Activated T-helper 1 cell treated with Interleukin-2 at 50 U/mL for 16 hours (primary cell): Measurements from ENCODE around the gene CATSPER1.
"Not testable (repeated sequence)": the region's sequence is repeated elsewhere in the genome, so short reads cannot be mapped to it uniquely, and the experiment has no call there.

Source experiments
- DNase-seq: peaks from one replicate; pipeline ENCODE4 v3.0.0-alpha.2; 2020; ENCODE audit warnings: low read depth

CATSPER1 gene

GRCh38 chr11:66020618-66021357, 5.5 kb downstream of the CATSPER1 start:
- no peak for DNase-seq

- DNase-seq = no peak
These were observed 6.1 kb downstream of the CATSPER1 start for GRCh38 chr11:66020212-66020611.

GRCh38 chr11:66017321-66017720, 9.0 kb downstream of the CATSPER1 start:
- DNase-seq = no peak

GRCh38 chr11:66016793-66017177, 9.5 kb downstream of the CATSPER1 start:
- DNase-seq = no peak

- DNase-seq = no peak
These were observed 10.1 kb downstream of the CATSPER1 start for GRCh38 chr11:66015936-66016792.

GRCh38 chr11:66015454-66015881, 10.8 kb downstream of the CATSPER1 start:
- no peak for DNase-seq

- no peak for DNase-seq
These were observed 11.3 kb downstream of the CATSPER1 start for GRCh38 chr11:66014804-66015453.

- DNase-seq = no peak
These were observed 12.5 kb downstream of the CATSPER1 start for GRCh38 chr11:66013762-66014100.

- DNase-seq = no peak
These were observed 13.1 kb downstream of the CATSPER1 start for GRCh38 chr11:66012946-66013761.

GRCh38 chr11:66012371-66012945, 13.8 kb downstream of the CATSPER1 start:
- DNase-seq = no peak

GRCh38 chr11:66011785-66012303, 14.4 kb downstream of the CATSPER1 start, which contains the start of gene CST6:
Gene CST6, plus strand, starts transcription at chr11:66012008. Its CDS starts 37 bp downstream, at chr11:66012045.
- DNase-seq = no peak

GRCh38 chr11:66011239-66011784, 15.0 kb downstream of the CATSPER1 start:
- no peak for DNase-seq

- DNase-seq = not testable (repeated sequence)
These were observed 16.2 kb downstream of the CATSPER1 start for GRCh38 chr11:66010036-66010435.

GRCh38 chr11:66008468-66009101, 17.7 kb downstream of the CATSPER1 start:
- DNase-seq = no peak

- no peak for DNase-seq
These were observed 18.2 kb downstream of the CATSPER1 start for GRCh38 chr11:66008095-66008467.

GRCh38 chr11:66007201-66007634, 19.1 kb downstream of the CATSPER1 start:
- no peak for DNase-seq

GRCh38 chr11:66006891-66007176, 19.4 kb downstream of the CATSPER1 start:
- no peak for DNase-seq

- no peak for DNase-seq
These were observed 20.0 kb downstream of the CATSPER1 start for GRCh38 chr11:66006134-66006890.

- no peak for DNase-seq
These were observed 22.1 kb downstream of the CATSPER1 start for GRCh38 chr11:66004186-66004585.

GRCh38 chr11:66003291-66003690, 23.0 kb downstream of the CATSPER1 start:
- no peak for DNase-seq
